Measurements from ENCODE around the gene NUDT4.
"Not testable (repeated sequence)": the region's sequence is repeated elsewhere in the genome, so short reads cannot be mapped to it uniquely, and the experiment has no call there.

Gene NUDT4

DNA sequence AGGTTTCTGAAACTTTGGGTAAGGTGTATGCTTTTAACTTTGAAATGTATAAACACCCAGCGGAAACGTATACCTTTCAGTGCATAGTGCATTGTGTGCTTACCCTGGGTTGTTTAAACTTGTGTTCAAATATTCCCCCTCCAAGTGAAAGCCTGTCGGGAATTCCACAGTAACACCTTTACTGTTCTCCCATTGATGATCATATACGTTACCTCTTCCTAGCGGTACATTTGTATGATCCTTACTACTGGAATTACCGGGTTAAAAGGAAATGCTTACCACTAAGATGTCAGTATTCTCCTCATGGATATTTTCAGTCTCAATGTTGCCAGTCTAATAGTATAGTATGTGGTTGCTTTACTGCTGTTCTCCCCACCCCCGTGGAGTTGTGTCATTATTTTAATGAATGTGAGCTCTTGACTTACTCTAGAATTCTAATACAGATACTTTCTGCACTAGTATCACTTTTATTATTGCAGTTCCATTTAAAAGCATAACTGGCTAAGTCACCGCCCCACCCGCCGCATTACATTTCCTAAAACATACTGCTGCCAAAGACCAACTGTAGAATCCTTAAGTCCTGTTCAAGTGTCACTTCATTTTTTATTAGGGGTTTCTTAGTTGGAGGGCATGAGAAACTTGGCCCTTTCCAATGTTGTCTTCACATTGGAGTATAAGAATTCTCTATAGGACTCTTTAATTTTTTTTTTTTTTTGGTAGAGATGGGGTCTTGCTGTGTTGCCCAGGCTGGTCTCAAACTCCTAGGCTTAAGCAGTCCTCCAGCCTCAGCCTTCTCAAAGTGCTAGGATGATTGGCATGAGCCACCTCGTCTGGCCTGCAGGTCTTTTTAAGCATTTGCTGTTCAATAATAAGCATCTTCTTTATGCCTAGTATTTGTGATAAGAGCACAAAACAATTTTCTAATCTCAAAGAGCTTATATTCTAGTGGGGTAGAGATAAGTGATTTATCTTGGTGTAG lies 24.9 kb downstream of the NUDT4 start:
- no peak for DNase-seq

DNA sequence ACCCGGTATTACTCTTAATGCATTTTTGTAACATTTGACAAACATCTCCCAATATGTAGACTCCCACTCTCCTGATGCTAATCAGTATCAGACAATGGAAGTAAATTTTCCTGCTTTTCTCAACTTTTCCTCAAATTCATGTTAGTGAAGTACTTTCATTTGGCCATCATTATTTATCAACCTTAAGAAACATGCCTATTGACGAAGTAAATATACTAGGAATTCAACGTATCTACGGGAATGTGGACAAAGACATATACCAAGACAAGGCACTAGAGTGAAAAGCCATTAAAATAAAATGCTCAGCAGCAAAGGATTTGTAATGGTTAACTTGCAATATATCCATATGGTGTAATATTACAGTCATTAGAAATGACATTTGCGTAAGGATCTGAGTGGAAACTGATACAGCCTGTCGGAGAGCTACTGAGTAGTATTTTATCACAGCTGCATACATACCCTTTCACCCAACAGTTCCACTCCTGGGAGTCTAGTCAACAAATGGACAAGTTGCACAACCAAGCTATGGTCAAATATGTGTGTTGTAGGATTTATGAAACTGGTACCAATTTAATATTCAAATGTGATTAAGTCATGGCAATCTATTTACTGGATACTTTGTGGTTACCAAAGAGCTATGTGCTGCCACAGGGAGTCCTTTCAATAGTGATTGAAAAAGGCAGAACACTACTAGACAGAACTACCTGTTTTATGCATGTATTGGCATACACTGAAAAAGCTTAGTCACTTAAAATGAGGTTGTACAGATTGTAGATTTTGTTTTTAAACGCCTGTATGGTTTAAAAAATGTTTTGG lies 26.5 kb downstream of the NUDT4 start:
- DNase-seq, result no peak

DNA sequence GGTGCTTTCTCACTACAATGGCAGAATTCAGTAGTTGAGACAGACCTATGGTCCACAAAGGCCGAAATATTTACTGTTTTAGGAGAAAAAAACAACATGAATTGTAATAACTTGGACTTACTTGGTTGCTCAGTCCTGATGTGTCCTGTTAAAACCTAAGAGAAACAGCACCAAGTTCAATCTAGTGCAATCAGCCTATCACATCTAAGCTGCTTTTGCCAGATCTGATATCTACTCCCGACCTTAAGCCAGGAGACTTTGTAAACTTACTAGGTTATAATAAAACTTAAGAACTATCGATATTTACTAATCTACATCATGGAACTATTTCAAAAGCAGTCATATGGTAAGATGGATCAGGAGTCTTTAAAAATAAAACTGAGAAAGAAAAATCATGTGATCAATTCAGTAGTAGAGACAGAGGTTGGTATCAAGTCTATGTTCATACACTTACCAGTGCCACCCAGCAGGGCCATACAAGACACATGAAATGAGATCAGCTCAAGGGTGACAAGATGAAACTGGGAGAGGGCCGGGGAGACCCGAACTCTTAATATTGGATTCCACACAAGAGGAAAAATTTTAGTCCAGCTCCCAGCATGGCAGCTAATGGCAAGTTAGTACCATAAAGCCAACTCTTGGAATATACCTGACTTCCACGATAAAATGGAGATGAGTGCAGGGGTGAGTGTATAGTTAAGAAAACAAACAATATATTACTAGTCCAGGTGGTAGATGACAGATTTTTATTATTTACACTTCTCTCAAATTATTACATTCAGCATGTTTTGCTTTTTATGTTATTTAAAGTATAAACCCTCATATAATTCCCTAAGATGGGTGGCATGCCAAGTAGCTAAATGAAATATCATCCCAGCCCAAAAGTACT lies 27.5 kb downstream of the NUDT4 start:
- no peak for DNase-seq

DNA sequence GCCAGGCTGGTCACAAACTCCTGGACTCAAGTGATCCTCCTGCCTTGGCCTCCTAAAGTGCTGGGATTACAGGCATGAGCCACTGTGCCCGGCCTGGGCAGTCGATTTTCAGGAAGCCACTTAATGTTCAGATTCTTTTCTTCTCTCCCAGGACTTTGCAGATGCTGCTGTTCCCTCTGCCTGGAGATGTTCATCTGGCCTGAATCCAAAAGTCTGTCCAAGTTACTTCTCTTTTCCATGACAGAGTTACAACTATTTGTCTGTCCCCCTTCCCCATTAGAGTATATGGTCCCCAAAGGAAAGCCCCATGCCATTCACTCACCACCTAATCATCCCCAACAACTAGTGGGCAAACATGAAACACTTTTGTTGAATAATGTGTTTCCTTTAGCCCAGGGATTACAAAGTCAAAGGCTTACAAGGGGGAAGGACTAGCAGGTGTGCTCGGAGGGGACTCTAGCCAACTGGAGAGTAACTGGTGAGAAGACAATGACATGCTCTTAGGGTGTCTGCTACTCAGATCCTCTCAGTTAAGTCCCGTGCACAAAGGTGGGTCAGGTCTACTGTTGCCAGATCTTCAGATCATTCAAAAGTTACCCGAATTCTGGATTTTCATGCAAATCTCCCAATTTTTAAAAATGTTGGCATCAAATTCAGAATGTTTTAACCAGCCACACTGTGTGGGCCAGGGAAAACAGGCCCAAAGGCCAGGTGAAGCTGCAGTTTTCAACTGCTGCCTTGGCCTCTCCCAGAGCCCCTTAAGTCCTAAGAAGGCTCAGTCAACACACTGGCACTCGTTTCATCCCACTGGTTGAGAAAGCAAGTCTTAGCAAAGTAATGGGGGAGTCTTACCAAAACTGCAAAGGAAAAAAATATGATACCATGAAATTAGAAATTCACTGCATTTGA lies 29.6 kb downstream of the NUDT4 start:
- DNase-seq, result no peak

DNA sequence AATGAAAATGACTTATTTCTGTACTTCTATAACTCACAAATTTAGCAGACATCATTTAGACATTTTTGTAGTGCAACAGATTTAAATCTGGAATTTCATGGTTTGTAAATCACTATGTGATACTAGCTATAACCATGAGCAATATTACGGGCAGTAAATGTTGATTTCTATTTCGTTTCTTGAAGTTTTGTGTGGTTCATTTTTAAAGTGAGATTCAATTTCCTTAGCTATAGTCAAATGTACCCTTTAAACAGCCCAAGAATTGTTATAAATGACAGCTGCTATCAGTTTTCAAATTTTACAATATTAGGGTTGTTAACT lies 30.2 kb downstream of the NUDT4 start:
- no peak for DNase-seq

DNA sequence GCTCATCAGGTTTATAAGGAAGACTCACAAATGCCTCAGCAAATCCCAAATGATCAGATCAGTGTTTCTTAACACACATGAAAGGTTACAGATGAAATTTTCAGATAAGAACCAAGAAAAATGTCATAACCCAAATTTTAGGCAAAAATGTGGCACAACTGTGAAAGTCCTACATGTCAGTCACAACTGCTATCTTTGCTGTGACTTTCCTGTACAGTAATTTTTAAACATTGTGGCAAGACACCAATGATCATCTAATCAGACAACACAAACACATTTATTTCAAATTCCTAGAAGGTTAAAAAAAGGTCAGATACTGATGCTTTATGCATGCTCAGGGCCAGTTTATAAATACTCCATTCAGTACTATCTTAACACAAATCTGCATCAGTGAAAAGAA lies 31.1 kb downstream of the NUDT4 start:
- DNase-seq, result no peak

DNA sequence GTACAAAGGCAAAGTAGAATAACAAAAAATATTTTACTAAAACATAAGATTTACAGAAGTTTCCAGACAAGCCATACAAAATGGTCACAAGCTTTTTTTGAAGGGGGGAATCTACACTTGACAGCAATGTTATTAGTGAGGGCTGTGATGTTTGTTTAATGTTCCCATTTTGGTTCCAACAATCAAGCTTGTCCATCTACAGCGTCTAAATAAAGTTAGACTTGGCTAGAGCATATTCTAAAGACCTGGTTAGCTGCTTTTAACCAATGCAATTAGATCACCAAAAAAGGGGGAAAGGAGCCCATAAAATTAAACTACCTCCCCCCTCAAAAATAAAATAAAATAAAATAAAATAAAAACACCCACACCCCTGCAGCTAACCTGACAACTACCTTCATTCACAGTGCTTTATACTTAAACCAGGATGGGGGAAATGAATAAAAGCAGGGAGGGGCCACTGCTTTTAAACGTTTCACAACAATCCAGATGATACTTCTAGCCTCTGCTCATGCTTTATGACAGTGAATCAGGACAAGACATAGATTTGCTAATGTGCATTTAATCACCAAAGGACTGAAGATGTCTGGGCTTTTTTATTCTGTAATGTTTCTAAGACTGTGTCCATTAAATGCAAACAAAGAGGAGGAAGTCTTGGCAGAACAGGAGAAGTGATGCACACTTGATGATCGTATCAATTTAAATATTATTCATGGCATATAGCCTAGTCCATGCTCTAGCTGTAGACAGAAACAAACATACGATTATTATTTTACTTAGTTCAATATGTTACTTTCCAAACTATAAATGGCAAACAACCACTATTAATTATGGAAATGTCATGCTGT lies 31.8 kb downstream of the NUDT4 start:
- not testable (repeated sequence) for DNase-seq

DNA sequence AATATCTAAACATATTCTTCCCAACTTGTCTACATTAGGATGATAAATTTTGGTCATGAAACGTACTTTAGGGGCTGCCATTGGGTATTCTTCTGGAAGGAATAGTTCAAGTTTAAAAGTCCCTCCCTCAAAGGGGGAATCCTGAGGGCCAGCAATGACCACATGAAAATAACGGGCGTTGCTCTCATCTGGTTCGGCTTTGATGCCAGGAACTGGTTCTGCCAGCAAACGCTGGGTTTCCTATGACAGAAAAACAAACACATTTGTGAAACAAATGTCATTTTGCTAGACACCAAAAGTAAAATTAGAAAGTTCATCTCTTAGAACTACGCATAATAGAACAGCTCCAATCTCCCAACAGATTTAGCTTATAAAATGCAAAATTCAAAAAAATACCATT lies 33.3 kb downstream of the NUDT4 start:
- DNase-seq, result not testable (repeated sequence)

DNA sequence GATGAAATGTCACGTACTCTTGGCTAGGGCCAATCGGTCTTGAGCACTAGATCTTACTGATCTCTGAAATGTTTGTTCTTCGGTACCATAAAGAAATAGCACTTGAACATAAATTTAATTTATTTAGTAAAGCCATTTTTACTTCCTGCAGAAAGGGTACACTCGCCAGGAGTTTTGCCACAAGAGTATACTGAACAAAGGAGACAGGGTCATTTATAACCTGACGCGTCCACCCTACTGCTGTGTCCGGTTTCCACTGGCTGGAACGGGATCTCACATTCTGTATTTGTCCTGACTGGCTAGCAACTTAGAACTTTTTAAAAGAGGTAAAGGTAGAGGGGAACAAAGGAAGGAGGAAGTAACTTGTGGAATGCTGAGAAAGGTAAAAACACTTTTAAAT lies 34.7 kb downstream of the NUDT4 start:
- not testable (repeated sequence) for DNase-seq

DNA sequence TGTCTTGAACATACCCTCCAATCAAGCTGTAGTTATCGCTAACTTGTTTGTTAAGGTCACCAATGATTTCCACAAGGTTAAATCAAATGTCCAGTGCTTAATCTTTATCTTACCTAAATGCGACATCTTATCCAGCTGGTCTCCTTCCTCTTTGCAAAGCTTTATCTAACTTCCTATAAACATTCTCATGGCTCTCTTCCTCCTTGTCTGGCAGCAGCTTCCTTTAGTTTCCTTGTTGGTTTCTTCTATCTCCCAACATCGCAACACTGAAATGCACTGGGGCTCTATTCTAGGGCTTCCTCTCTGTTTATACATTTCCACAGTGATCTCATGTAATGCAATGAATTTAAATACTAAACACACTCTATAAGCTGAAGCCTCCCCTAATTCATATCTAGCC lies 35.3 kb downstream of the NUDT4 start:
- no peak for DNase-seq

DNA sequence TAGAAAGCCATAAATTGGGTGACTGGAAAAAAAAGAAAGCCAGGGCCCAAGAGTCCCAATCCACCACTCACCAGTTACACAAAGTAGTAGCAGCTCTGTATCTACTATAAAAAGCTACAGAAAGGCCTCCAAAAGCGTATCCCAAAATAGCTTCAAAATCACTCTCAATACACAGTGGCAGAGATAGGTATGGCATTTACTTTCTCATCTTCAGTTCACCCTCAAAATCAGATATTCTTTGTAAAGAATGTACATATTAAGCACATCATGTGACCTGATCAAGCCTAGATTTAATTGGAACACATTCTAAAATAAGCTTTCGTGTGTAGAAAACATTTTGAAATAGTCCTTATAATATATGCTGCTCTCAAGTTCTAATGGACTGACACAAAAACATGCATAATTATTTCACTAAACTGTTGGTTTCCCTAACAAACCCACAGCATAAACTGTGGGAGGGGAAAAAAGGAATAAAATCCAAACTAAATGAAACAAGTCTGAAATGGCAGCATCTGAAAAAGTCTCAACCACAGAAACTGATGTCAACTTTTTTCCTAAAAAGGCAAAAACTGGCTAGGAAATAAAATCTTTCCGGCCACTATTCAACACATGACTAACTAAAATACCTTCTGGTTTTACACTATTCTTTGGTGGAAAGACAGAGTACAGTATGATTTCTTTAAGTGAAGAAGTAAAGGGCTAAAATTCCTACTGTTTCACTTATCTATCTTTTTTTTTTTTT lies 38.2 kb downstream of the NUDT4 start:
- DNase-seq, result no peak

DNA sequence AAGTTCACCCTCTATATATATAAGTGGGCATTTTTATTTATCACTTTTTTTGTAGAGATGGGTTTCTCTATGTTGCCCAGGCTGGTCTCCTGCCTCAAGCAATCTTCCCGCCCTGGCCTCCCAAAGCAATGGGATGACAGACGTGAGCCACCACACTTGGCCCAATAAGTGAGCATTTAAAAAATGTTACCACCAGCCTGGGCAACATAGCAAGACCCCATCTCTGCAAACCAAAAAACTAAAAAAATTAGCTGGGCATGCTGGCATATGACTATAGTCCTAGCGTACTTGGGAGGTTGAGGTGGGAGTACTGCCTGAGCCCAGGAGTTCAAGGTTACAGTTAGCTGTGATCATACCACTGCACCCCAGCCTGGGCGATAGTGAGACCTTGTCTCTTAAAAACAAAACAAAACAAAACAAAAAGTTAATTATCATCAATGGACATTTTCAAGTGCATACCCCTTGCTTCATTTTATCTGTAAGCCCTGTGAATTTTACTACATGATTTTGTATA lies 40.3 kb downstream of the NUDT4 start:
- DNase-seq, result no peak

DNA sequence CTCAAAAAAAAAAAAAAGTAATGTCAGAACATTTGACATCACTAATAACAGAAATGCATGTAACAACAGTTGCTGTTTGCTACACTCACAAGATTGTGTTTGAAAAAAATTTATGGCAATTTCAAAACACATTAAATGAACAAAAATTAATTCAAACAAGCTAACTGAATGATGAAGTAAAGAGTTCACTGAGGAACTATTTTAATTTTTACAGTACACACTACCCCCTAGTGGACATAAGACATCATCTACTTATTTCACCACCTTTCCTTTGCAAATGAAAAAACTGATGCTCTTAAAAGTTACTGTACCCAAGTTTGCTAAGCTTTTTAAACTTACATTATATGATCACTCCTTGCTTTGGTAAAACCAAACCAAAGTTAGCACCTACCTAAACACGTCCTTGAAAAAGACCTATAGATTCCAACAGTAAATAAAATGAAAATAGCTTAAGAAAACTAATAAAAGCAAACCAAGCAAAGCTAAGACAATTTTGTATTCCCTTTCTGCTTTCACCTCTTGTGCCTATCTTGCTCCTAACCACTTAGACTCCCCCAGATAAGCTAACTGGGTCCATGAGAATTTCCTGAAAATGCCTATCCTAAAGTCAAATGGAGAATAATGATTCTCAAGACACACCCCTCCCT lies 41.8 kb downstream of the NUDT4 start:
- DNase-seq, result no peak

DNA sequence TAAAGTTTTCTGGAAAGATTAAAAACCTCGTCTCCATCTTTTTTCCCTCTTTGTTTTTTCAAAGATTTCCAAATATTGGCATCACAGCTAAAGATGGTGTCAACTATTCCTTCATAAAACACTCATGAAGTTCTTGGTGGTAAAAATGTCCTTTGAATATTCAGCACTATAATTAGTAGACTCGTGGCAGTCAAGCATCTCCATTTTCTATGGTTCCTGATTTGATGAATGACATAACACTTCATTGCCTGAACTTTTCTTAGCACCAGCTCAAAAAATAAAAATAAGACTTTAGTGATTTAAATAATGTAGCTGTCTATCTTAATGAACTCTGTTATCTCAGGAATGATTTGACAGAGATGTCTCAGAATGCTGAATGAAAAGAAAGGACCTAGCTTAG lies 44.3 kb downstream of the NUDT4 start:
- no peak for DNase-seq

DNA sequence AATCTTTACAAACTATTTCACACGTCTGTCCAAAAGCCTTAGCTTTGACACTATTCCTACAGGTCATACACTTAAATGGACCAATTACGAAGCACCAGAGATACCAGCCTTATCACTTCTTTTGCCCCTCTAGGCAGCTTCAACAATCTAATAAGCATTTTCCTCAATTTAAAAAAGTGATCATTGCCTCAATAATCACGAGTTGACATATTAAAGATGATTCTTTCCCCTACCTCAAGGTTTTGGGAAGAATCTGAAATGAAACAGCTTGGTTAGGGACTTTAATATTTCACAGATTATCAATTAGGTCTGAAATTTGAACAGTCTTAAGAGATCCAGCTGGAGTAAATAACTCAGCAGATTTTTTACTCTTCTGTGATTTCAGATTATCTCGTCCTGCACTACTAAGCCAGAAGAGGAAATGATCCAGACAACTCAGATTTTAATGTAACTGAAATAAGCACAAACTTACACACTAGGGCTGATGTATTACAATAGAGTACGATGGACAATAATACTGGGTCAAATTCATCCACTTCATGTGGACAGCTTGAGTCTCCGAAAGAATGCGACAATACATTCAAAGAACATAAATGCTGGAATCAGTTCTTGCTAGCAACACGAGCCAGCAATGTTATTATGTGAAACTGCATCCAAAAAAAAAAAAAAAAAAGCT lies 48.1 kb downstream of the NUDT4 start:
- no peak for DNase-seq

DNA sequence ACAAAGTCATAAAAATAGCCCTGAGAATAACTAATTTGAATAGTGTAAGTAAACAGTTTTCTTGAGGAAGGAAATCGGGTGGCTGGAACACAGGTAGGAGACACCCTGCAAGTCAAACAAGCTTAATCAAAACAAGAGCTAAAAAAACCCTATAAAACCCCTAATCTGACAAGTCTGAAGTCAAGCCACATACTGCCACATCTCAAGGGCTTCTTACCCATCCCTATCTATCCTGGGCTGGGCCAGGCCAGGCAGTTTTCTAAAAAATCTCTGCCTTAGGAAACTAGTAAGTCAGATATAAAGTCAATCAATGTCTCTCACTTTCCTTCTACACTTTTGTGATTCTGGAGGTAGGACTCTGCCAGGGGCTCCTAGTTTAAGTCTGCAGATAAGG lies 48.7 kb downstream of the NUDT4 start:
- no peak for DNase-seq

DNA sequence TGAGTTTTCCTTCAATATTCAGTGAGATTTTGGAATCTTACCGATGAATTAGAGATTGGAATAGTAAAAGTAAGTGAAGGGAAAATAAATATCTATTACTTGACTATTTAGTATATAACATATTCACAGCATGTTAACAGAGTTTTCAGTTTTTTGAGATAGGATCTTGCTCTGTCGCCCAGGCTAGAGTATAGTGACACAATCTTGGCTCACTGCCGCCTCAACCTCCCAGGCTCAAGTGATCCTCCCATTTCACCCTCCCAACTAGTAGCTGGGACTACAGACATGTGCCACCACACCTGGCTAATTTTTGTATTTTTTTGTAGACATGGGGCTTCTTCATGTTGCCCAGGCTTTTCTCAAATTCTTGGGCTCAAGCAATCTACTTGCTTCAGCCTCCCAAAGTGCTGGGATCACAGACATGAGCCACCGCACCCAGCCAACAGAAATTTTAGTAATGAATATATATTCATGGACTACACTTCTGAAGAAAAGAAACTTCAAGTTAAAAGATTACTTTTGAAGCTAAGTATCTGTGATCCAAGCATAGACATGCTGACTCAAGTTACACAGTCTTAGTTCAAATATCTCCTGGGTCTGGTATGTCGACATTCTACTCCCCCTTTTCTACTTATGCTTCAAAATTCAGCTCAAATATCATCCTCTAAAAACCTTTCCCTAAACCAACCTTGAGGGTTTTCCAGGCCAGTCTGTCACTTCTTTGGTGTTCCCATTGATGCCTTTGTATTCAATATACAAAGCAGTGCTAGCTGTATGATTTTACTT lies 50.2 kb downstream of the NUDT4 start:
- DNase-seq, result no peak

DNA sequence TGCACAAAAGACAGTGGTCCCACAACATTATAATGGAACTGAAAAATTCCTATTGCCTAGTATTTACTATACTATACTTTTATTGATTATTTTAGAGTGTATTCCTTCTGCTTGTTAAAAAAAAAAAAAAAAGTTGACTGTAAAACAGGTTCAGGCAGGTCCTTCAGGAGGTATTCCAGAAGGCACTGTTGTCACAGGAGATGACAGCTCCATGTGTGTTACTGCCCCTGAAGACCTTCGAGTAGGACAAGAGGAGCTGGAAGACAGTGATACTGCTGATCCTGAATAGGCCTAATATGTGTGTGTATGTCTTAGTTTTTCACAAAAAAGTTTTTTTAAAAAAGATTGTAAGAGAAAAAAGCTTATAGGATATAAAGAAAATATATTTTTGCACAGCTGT lies 51.7 kb downstream of the NUDT4 start:
- no peak for DNase-seq
